CD4-positive, alpha-beta T cell treated with Interleukin-12 subunit alpha and Interleukin-12 subunit beta, for 1 hour (primary cell): Measurements from ENCODE around the gene ASB13.
"Not testable (repeated sequence)": the region's sequence is repeated elsewhere in the genome, so short reads cannot be mapped to it uniquely, and the experiment has no call there.

Source experiments
- DNase-seq: peaks from one replicate; pipeline ENCODE4 v3.0.0-alpha.2; 2020

ASB13 gene

GRCh38 chr10:5622186-5622960 lies 44.0 kb downstream of the ASB13 start:
- no peak for DNase-seq

GRCh38 chr10:5621371-5621770 lies 45.0 kb downstream of the ASB13 start:
- DNase-seq: not testable (repeated sequence)

GRCh38 chr10:5620966-5621365 lies 45.4 kb downstream of the ASB13 start:
- no peak for DNase-seq

GRCh38 chr10:5620223-5620721 lies 46.1 kb downstream of the ASB13 start:
- no peak for DNase-seq

GRCh38 chr10:5619362-5620211 lies 46.8 kb downstream of the ASB13 start:
- no peak for DNase-seq

- DNase-seq: no peak
These were observed 47.6 kb downstream of the ASB13 start for GRCh38 chr10:5618829-5619228.

GRCh38 chr10:5618042-5618441 lies 48.4 kb downstream of the ASB13 start:
- no peak for DNase-seq

- no peak for DNase-seq
These were observed 48.9 kb downstream of the ASB13 start for GRCh38 chr10:5617521-5617920.

GRCh38 chr10:5616836-5617235 lies 49.6 kb downstream of the ASB13 start:
- no peak for DNase-seq

GRCh38 chr10:5616046-5616445 lies 50.3 kb downstream of the ASB13 start:
- no peak for DNase-seq

GRCh38 chr10:5615316-5615715 lies 51.1 kb downstream of the ASB13 start:
- DNase-seq: no peak

- DNase-seq: no peak
These were observed 52.2 kb downstream of the ASB13 start for GRCh38 chr10:5614155-5614721.

- no peak for DNase-seq
These were observed 52.8 kb downstream of the ASB13 start for GRCh38 chr10:5613481-5614154.

- DNase-seq: no peak
These were observed 54.3 kb downstream of the ASB13 start for GRCh38 chr10:5611899-5612680.

- DNase-seq: no peak
These were observed 56.3 kb downstream of the ASB13 start for GRCh38 chr10:5609952-5610616.

GRCh38 chr10:5608608-5609220 lies 57.7 kb downstream of the ASB13 start:
- no peak for DNase-seq

- no peak for DNase-seq
These were observed 58.8 kb downstream of the ASB13 start for GRCh38 chr10:5607594-5607993.

- DNase-seq: peak; percentile 19
These were observed 59.5 kb downstream of the ASB13 start for GRCh38 chr10:5606864-5607263.

- DNase-seq: no peak
These were observed 60.1 kb downstream of the ASB13 start for GRCh38 chr10:5606321-5606720.

GRCh38 chr10:5604961-5605360 lies 61.4 kb downstream of the ASB13 start:
- DNase-seq: no peak
